Limb (tissue), 2 donors: ENCODE results near the gene ZC3H12C.
"Not testable (repeated sequence)": the region's sequence is repeated elsewhere in the genome, so short reads cannot be mapped to it uniquely, and the experiment has no call there.

Experiments used
- DNase-seq, 2 donors: peaks; one replicate each; pipeline ENCODE4 v3.0.0-alpha.2; 2016; ENCODE audit errors: extremely low spot score in 2 of 2

ZC3H12C gene

DNA sequence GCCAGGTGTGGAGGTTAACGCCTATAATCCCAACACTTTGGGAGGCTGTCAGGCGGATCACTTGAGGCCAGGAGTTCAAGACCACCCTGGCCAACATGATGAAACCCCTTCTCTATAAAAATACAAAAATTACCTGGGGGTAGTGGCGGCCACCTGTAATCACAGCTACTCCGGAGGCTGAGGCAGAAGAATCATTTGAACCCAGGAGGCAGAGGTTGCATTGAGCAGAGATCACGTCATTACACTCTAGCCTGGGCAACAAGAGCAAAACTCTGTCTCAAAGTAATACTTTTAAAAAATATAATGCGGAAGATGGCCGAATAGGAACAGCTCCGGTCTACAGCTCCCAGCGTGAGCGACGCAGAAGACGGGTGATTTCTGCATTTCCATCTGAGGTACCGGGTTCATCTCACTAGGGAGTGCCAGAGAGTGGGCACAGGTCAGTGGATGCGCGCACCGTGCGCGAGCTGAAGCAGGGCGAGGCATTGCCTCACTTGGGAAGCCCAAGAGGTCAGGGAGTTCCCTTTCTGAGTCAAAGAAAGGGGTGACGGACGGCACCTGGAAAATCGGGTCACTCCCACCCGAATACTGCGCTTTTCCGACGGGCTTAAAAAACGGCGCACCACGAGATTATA is 115.6 kb downstream of the ZC3H12C start:
- not testable (repeated sequence) for DNase-seq

DNA sequence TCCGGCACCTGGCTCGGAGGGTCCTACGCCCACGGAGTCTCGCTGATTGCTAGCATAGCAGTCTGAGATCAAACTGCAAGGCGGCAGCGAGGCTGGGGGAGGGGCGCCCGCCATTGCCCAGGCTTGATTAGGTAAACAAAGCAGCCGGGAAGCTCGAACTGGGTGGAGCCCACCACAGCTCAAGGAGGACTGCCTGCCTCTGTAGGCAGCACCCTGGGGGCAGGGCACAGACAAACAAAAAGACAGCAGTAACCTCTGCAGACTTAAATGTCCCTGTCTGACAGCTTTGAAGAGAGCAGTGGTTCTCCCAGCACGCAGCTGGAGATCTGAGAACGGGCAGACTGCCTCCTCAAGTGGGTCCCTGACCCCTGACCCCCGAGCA is 116.1 kb downstream of the ZC3H12C start:
- DNase-seq: not testable (repeated sequence)

DNA sequence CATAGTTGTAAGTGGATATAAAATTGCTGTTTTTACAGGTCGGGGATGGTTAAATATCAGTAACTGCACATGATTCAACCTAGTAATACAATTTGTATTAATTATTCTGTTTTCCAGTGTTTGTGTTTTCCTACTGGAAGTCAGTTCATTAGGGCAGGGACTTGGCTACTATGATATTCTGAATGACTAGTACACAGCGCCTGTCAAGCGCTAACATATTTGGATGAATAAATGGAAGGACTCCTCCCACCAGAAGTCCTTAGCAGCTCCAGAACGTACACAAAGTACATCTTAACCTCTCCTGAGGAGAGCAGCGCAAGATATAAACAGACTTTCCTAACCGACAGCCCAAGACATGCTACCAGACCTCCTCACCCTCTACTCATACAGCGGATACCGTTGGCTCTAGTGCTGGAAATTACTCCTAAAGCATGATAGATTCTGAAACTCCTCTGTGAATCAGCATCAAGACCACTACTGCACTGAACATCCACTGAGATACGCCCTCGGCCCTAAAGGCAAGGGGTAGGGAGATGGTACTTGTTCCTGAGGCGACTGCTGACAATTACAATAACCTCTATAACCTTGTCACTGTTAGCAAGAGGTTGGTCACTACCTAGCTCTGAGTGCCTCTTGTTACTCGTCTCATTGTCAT is 124.2 kb downstream of the ZC3H12C start:
- no peak for DNase-seq

DNA sequence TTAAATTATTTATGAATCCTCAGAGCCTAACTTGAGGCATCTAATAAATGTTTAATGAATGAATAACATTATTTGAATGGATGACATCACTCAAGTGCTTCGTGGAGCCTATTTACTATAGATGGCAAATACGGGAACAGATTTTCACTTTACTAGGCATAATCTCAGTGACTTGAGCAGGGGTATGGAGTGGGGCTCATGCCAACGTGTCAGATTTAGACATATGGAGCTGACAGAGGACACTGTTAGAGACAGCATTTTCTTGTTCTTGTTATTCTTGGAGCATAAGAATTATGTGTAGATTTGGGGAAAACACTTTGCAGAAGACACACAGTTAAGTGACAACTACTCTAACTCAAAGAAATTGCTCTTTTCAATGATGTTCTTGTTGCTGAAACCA is 124.7 kb downstream of the ZC3H12C start:
- DNase-seq: no peak

GRCh38 chr11:110219006-110219785 is 126.0 kb downstream of the ZC3H12C start:
- no peak for DNase-seq
